Mucosa of rectum (tissue), 2 donors: ENCODE results near the gene PRDM10.

Experiments
- H3K27ac ChIP-seq, 2 donors: one replicate each; pipeline ENCODE4 v1.7.0; 2013; ENCODE audit warnings: inconsistent platforms in 2 of 2, low read depth in 2 of 2, low read length in 2 of 2
- H3K27me3 ChIP-seq, 2 donors: one replicate each; pipeline ENCODE4 v1.7.0; 2013; ENCODE audit warnings: low read length in 2 of 2; ENCODE audit not compliant: control insufficient read depth in 2 of 2, insufficient read depth in 2 of 2
- H3K36me3 ChIP-seq, 2 donors: one replicate each; pipeline ENCODE4 v1.7.0; 2013; ENCODE audit warnings: low read length in 2 of 2; ENCODE audit not compliant: control insufficient read depth in 2 of 2, insufficient read depth in 2 of 2
- H3K4me1 ChIP-seq, 2 donors: one replicate each; pipeline ENCODE4 v1.7.0; 2013; ENCODE audit warnings: low read length in 2 of 2, mild to moderate bottlenecking in 1 of 2; ENCODE audit not compliant: control insufficient read depth in 2 of 2, insufficient read depth in 2 of 2
- H3K4me3 ChIP-seq, 2 donors: one replicate each; pipeline ENCODE4 v1.7.0; 2013; ENCODE audit warnings: low read length in 2 of 2
- H3K9ac ChIP-seq, 2 donors: one replicate each; pipeline ENCODE4 v1.7.0; 2013; ENCODE audit warnings: low read length in 2 of 2, low read depth in 1 of 2, mild to moderate bottlenecking in 1 of 2
- H3K9me3 ChIP-seq, 2 donors: one replicate each; pipeline ENCODE4 v1.7.0; 2013; ENCODE audit warnings: low read length in 2 of 2; ENCODE audit not compliant: control insufficient read depth in 2 of 2
- donor health status: healthy.
- donor health status: Normal muscosa, but diverticular disease.

Gene PRDM10

GRCh38 chr11:129855086-129855485 is 147.5 kb downstream of the PRDM10 start:
- H3K27ac ChIP-seq, result no peak overlapping the region
- H3K4me1 ChIP-seq, result peaks cover 15 to 16% of the 10 kb centered on the region in 2 donors
- H3K9me3 ChIP-seq, result no peaks in the 10 kb centered on the region
- H3K4me3 ChIP-seq, result no peak overlapping the region
- H3K9ac ChIP-seq, result no peak overlapping the region
- peaks cover 34 to 42% of the 10 kb centered on the region in 2 donors for H3K36me3 ChIP-seq
- no peaks in the 10 kb centered on the region for H3K27me3 ChIP-seq

GRCh38 chr11:129854232-129854805 is 148.3 kb downstream of the PRDM10 start:
- no peaks in the 10 kb centered on the region for H3K9me3 ChIP-seq
- peak overlapping the region; percentile 25 to 66 for H3K27ac ChIP-seq
- H3K4me1 ChIP-seq, result peaks cover 16 to 18% of the 10 kb centered on the region in 2 donors
- H3K9ac ChIP-seq, result peak overlapping the region in 1 of 2 donors; percentile 10
- no peaks in the 10 kb centered on the region for H3K27me3 ChIP-seq
- peaks cover 34 to 38% of the 10 kb centered on the region in 2 donors for H3K36me3 ChIP-seq
- peak overlapping the region in 1 of 2 donors; percentile 20 for H3K4me3 ChIP-seq

DNA sequence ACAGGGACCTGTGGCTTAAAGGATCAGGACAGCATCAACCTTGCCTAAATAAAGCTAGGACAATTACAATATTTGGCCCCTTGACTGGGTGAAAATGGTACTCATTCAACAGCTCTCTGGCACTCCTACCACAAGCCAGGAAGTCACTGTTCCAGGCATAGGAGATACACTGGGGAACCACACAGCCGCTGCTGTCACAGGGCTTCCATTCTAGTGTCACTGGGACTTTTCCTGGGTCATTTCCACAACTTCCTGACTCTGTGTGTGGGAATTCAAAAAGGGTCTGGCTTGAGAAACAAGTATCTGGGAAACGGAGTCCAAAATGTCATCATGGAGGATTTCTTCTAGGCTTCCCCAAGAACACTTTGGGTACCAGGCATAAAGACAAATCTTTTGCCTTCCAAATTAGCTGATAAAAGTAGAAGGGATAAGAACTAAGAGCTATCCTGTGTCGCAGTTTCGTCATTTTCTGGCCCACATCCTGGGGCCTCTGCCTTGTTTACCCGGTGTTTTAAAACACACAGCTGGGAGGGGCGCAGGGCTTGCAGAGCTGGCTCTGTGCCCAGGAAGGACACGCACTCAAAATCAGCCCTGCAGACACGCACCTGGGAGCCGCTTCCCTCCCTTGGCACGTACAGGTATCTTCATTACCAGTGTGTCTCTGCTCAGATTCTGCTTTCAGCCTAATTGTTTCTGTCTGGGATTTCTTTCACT is 149.0 kb downstream of the PRDM10 start:
- Histone ChIP-seq H3K9ac (peak overlapping the region in 1 of 2 donors; percentile 10), H3K27ac (peak overlapping the region; percentile 66 to 71), H3K4me1 (peaks cover 16 to 18% of the 10 kb centered on the region in 2 donors), H3K9me3 (no peaks in the 10 kb centered on the region), H3K36me3 (peaks cover 32 to 34% of the 10 kb centered on the region in 2 donors), H3K4me3 (peak overlapping the region in 1 of 2 donors; percentile 20), H3K27me3 (no peaks in the 10 kb centered on the region)

- H3K36me3 ChIP-seq, result peaks cover 19 to 21% of the 10 kb centered on the region in 2 donors
- H3K4me1 ChIP-seq, result peaks cover 16 to 18% of the 10 kb centered on the region in 2 donors
- H3K9me3 ChIP-seq, result no peaks in the 10 kb centered on the region
- H3K4me3 ChIP-seq, result no peak overlapping the region
- H3K27me3 ChIP-seq, result no peaks in the 10 kb centered on the region
- H3K9ac ChIP-seq, result no peak overlapping the region
- no peak overlapping the region for H3K27ac ChIP-seq
Measured at GRCh38 chr11:129852125-129852740, 150.4 kb downstream of the PRDM10 start.
